ENCODE data around the gene MEIS3.

The MEIS3 gene

DNA sequence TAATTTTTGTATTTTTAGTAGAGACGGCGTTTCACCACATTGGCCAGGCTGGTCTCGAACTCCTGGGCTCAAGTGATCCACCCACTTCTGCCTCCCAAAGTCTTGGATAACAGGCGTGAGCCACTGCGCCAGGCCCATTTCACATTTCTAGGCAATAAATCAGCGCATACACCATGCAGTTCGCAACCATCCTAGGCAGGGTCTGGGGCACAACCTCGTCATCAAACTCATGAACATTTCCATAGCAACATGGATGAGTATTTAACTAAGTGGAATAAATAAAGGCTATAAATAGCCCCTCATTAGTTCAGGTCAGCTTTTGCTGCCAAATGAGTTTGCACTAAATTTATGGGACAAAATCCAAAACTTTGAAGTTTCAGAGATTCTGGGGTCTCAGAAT, 8.2 kb downstream of the MEIS3 start:
- DNase-seq (ENCODE audit: low read depth, low spot score), result no peak
- H3K4me3 ChIP-seq (ENCODE audit: low read depth, low read length), result no peak overlapping the region
- TF ChIP-seq, protein P1, sequence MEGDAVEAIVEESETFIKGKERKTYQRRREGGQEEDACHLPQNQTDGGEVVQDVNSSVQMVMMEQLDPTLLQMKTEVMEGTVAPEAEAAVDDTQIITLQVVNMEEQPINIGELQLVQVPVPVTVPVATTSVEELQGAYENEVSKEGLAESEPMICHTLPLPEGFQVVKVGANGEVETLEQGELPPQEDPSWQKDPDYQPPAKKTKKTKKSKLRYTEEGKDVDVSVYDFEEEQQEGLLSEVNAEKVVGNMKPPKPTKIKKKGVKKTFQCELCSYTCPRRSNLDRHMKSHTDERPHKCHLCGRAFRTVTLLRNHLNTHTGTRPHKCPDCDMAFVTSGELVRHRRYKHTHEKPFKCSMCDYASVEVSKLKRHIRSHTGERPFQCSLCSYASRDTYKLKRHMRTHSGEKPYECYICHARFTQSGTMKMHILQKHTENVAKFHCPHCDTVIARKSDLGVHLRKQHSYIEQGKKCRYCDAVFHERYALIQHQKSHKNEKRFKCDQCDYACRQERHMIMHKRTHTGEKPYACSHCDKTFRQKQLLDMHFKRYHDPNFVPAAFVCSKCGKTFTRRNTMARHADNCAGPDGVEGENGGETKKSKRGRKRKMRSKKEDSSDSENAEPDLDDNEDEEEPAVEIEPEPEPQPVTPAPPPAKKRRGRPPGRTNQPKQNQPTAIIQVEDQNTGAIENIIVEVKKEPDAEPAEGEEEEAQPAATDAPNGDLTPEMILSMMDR (IDR thresholded peaks at IDR 0.05; ENCODE audit: low read depth, low read length), result no peak
- in situ Hi-C loops (cut with HindIII; ENCODE audit: low sequenced_read_pairs), result no loop called here

DNA sequence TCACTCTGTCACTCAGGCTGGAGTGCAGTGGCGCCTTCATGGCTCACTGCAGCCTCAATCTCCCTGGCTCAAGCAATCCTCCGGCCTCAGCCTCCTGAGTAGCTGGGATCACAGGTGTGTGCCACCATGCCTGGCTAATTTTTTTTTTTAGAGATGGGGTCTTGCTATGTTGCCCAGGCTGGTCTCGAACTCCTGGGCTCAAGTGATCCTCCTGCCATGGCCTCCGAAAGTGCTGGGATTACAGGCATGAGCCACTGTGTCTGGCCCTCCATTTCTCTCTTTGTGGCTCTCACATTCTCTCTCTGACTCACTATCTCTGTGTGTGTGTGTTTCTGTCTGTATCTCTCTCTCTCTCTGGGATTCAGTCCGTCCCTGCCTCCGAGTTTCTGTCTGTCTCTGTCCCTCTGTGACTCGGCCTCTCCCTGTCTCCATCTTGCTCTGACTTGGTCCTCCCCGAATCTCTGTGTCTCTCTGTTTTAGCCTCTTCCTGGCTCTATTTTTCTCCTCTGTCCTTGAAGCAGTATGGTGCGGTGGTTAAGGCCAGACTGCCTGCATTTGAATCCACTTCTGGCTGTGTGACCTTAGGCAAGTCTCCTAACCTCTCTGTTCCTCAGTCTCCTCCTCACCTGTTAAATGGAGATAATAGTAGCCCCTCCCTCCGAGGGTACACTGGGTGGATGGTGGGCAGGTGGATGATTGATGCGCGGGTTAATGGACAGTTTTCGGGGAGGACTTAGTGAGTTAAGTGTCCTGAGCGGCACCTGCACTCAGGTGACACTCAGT, 11.0 kb downstream of the MEIS3 start:
- in situ Hi-C loops (cut with HindIII; ENCODE audit: low sequenced_read_pairs), result no loop called here

DNA sequence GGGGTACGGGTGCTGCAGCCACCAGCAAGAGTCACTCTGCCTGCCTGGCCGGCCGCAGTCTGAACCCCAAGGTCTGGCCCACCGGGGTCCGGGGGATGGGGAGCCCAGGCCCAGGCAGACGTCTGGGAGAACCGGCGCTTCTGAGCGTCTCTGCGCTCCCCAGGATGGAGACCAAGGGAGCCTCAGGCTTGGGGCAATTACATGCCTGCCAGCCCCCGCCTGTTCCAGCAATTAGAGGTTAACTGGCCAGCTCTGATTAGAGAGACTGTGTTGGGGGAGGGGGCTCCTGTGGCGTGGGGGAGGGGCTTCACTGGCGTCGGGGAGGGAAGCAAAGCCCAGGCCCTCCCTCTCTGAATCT, 11.9 kb downstream of the MEIS3 start:
- TF ChIP-seq, protein P1 (IDR thresholded peaks at IDR 0.05; ENCODE audit: low read depth, low read length), result no peak
- no peak for DNase-seq (ENCODE audit: low read depth, low spot score)
- H3K4me3 ChIP-seq (ENCODE audit: low read depth, low read length), result no peak overlapping the region
- in situ Hi-C loops (cut with HindIII; ENCODE audit: low sequenced_read_pairs), result no loop called here

More for the DNA sequence above, 11.0 kb downstream of the MEIS3 start:
- TF ChIP-seq, protein P1 (IDR thresholded peaks at IDR 0.05; ENCODE audit: low read depth, low read length), result no peak
- no peak for DNase-seq (ENCODE audit: low read depth, low spot score)
- H3K4me3 ChIP-seq (ENCODE audit: low read depth, low read length), result no peak overlapping the region

DNA sequence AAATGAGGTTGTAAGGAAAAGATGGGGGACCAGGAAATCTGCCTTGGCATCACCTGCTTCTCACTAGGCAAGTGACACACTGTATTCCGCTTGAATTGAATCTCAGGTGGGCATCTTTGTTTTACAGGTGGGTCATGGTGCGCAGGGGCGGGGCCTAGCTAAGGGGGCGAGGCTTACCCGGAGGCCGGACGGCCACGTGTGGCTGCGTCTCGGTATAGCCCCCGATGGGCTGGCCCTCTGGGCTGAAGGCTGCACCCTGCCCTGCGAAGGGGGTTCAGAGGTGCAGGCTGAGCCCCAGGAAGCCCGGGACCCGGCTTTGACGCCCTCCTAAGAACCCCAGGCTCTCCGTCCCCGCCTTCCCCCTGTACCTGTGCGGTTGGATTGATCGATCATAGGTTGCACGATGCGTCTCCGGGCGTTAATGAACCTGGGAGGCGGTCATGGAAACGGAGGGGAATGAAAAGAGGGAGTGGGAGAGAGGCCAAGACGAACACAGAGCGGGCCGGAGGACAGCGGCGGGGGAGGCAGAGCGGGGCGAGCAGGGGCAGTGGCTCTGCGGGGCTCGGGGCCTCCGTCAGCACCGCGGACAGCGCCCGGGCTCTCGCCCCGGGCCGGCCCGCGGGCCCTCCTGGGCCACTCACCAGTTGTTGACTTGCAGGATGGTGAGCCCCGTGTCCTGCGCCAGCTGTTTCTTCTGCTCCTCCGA, 12.5 kb downstream of the MEIS3 start:
- TF ChIP-seq, protein P1 (IDR thresholded peaks at IDR 0.05; ENCODE audit: low read depth, low read length), result no peak
- no peak overlapping the region for H3K4me3 ChIP-seq (ENCODE audit: low read depth, low read length)
- DNase-seq (ENCODE audit: low read depth, low spot score), result no peak
- in situ Hi-C loops (cut with HindIII; ENCODE audit: low sequenced_read_pairs), result no loop called here

DNA sequence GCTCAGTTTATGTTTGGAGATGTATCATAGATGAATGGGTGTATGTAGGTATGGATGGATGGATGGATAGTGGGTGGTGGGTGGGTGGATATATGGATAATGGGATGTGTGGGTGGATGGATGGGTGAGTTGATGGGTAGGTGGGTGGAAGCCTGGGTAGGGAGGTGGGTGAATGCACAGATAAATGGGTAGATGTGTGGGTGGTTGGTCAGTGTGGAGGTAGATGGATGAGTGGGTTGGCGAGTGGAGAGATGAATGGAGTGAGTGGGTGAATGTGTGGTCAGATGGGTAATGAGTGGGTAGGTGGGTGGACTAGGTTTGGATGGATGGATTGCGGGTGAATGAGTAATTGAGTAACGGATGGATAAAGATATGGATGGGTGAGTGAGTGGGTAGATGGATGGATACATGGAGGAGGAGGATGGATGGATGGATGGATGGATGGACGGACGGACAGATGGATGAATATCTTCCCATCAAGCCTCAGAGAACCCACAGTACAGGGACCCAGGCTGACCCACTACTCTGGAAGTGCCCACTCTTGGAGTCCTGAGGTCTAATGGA, 13.4 kb downstream of the MEIS3 start:
- DNase-seq (ENCODE audit: low read depth, low spot score), result no peak
- TF ChIP-seq, protein P1 (IDR thresholded peaks at IDR 0.05; ENCODE audit: low read depth, low read length), result no peak
- in situ Hi-C loops (cut with HindIII; ENCODE audit: low sequenced_read_pairs), result no loop called here
- no peak overlapping the region for H3K4me3 ChIP-seq (ENCODE audit: low read depth, low read length)

DNA sequence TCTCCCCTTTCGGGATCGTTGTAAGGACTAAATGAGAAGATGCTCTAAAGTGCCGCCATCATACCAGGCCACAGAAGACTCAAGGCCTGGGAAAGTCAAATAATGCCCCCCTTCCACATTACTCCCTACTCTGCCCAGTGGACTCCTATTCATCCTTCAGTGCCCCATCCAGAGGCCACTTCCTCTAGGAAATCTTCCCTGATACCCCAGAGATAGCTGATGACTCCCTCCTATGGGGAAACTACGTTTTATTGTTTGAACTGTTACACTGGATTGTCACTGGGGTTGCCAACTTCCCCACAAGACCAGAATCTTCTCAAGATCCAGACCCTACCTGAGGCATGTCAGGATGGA, 14.2 kb downstream of the MEIS3 start:
- DNase-seq (ENCODE audit: low read depth, low spot score), result no peak
- in situ Hi-C loops (cut with HindIII; ENCODE audit: low sequenced_read_pairs), result no loop called here
- no peak overlapping the region for H3K4me3 ChIP-seq (ENCODE audit: low read depth, low read length)
- TF ChIP-seq, protein P1 (IDR thresholded peaks at IDR 0.05; ENCODE audit: low read depth, low read length), result no peak
